PC-3 (cell line): ENCODE measurements around the gene CYP2S1.

Experiments used
- EZH2phosphoT487 ChIP-seq: fragments of 300-600 bp; sonication (generic); IDR thresholded peaks from 2 replicates; pipeline ENCODE4 v1.6.1; 2018; ENCODE audit warnings: mild to moderate bottlenecking, antibody characterized with exemption, low read length, borderline replicate concordance
- TF ChIP-seq, protein P1 (sequence below): fragments of 300-600 bp; sonication (generic); conservative IDR thresholded peaks from 2 replicates; pipeline ENCODE4 v1.5.1; 2017; ENCODE audit warnings: antibody characterized with exemption, low read depth, mild to moderate bottlenecking, low read length

GRCh38 chr19:41255171-41255570 lies 62.2 kb downstream of the CYP2S1 start:
- TF ChIP-seq, protein P1, sequence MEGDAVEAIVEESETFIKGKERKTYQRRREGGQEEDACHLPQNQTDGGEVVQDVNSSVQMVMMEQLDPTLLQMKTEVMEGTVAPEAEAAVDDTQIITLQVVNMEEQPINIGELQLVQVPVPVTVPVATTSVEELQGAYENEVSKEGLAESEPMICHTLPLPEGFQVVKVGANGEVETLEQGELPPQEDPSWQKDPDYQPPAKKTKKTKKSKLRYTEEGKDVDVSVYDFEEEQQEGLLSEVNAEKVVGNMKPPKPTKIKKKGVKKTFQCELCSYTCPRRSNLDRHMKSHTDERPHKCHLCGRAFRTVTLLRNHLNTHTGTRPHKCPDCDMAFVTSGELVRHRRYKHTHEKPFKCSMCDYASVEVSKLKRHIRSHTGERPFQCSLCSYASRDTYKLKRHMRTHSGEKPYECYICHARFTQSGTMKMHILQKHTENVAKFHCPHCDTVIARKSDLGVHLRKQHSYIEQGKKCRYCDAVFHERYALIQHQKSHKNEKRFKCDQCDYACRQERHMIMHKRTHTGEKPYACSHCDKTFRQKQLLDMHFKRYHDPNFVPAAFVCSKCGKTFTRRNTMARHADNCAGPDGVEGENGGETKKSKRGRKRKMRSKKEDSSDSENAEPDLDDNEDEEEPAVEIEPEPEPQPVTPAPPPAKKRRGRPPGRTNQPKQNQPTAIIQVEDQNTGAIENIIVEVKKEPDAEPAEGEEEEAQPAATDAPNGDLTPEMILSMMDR: no peak
- TF ChIP-seq EZH2phosphoT487: no peak
